Lower leg skin (tissue), 4 donors: ENCODE measurements around the gene ELMO3. TPM values are rescaled to one million over a fixed set of nuclear protein-coding genes. Genes with fewer than 3 reads are reported as not detected.

ENCODE experiments used
- DNase-seq, 2 donors: peaks; one replicate each; pipeline ENCODE4 v3.0.0-alpha.2; 2019; ENCODE audit warnings: low spot score in 2 of 2
- H3K4me3 ChIP-seq: fragments of 200-600 bp; sonication (generic); 2 replicates; pipeline ENCODE4 v1.5.1; 2017; ENCODE audit warnings: mild to moderate bottlenecking, low read depth; ENCODE audit not compliant: poor library complexity, severe bottlenecking
- POLR2A ChIP-seq, 2 donors: fragments of 450-650 bp; IDR thresholded peaks; one replicate each; pipeline ENCODE4 v1.6.1; 2016 to 2017; ENCODE audit warnings: antibody characterized with exemption in 2 of 2, mild to moderate bottlenecking in 1 of 2, moderate library complexity in 1 of 2
- whole genome bisulfite sequencing, 2 donors: methylation state at CpG; one replicate each; pipeline ENCODE4 v1.1.5; 2018; 5-methylcytosine and 5-hydroxymethylcytosine counted together
- intact Hi-C: fragments of 100-400 bp; cut with DNase I; formaldehyde crosslinking; loops from one replicate; pipeline ENCODE4 v1.15.0; 2023; ENCODE audit warnings: low total_unique reads
- total RNA-seq, 4 donors: library from RNA; depleted of rRNA; stranded (reverse); fragments of >200 nt; gene quantifications; one replicate each; pipeline ENCODE4 v1.1.0, GENCODE V29; 2016
- TF ChIP-seq, protein P1 (sequence below), 3 donors: fragments of 450-650 bp; IDR thresholded peaks; one replicate each; pipeline ENCODE4 v1.5.1; 2016; ENCODE audit warnings: antibody characterized with exemption in 3 of 3, mild to moderate bottlenecking in 3 of 3, moderate library complexity in 2 of 3

ELMO3 gene
- total RNA-seq, 4 donors from 2014 or later = 37.2 to 62.2 (median 51.6) TPM

DNA sequence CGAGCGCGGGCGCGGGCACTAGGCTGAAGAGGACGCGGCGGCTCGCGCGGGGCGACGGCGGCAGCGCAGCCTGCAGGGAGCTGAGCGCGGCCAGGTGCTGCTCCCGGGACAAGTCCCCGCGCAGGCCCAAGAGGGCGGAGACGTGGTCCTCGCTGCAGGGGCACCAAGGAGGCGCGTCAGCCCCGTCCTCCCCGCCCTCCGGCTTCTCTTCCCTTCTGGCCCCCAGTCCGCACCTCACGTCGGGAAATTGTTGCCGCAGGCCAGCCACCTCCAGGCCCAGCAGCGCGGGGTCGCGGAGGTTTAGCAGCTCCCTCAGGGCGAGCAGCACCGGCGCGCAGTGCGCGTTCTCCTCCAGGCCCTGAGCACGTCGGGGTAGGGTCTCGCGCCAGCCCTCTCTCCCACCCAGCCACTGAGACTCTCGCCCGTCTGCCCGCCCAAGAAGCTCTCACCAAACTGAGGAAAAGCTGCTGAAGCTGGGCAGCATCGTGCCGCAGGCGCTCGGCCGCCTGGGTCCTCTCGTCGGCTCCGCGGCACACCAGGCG, 14.4 kb upstream of the ELMO3 start:
- 4 to 7% methylated on average over 24 to 30 of the region's 59 CpGs for WGBS, 2 donors
- H3K4me3 ChIP-seq = peak overlapping the region; percentile 49
- TF ChIP-seq POLR2A (IDR thresholded peaks at IDR 0.05) = no peak
- TF ChIP-seq, protein P1, sequence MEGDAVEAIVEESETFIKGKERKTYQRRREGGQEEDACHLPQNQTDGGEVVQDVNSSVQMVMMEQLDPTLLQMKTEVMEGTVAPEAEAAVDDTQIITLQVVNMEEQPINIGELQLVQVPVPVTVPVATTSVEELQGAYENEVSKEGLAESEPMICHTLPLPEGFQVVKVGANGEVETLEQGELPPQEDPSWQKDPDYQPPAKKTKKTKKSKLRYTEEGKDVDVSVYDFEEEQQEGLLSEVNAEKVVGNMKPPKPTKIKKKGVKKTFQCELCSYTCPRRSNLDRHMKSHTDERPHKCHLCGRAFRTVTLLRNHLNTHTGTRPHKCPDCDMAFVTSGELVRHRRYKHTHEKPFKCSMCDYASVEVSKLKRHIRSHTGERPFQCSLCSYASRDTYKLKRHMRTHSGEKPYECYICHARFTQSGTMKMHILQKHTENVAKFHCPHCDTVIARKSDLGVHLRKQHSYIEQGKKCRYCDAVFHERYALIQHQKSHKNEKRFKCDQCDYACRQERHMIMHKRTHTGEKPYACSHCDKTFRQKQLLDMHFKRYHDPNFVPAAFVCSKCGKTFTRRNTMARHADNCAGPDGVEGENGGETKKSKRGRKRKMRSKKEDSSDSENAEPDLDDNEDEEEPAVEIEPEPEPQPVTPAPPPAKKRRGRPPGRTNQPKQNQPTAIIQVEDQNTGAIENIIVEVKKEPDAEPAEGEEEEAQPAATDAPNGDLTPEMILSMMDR (IDR thresholded peaks at IDR 0.05) = no peak
- intact Hi-C loops = no loop called here
- DNase-seq = no peak

- no peak overlapping the region for H3K4me3 ChIP-seq
- intact Hi-C loops = no loop called here
- WGBS, 2 donors = 12 to 14% methylated on average over 35 to 41 of the region's 43 CpGs
- peak; percentile 83 to 98 for DNase-seq
- no peak for TF ChIP-seq POLR2A (IDR thresholded peaks at IDR 0.05)
- TF ChIP-seq, protein P1 (IDR thresholded peaks at IDR 0.05) = peak in 1 of 3 donors; percentile 74
Measured at GRCh38 chr16:67184995-67185650, 13.8 kb upstream of the ELMO3 start.

DNA sequence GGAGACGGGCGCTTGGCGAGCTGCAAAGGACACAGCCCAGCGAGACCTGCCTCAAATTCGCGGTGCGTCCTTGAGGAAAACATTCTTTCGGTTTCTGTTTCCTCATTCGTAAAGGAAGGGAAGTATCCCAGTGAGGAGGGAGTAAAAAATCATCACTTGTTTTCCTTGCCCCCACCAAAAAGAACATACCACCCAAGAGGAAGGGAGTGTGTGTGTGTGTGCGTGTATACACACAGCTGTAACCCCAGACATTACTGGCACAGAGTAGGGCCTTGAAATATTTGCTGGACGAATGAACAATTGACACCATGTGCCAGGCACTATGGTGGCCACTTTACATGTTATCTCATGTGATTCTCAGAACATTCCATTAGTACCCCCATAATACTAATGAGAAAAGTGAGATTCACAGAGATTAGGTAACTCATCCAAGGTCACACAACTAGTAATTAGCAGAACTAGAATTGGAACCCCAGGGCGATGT, 13.2 kb upstream of the ELMO3 start:
- TF ChIP-seq, protein P1 (IDR thresholded peaks at IDR 0.05) = no peak
- no peak for TF ChIP-seq POLR2A (IDR thresholded peaks at IDR 0.05)
- H3K4me3 ChIP-seq = no peak overlapping the region
- WGBS, 2 donors = 8 to 11% methylated on average over 12 of the region's 12 CpGs
- no peak for DNase-seq
- intact Hi-C loops = no loop called here

DNA sequence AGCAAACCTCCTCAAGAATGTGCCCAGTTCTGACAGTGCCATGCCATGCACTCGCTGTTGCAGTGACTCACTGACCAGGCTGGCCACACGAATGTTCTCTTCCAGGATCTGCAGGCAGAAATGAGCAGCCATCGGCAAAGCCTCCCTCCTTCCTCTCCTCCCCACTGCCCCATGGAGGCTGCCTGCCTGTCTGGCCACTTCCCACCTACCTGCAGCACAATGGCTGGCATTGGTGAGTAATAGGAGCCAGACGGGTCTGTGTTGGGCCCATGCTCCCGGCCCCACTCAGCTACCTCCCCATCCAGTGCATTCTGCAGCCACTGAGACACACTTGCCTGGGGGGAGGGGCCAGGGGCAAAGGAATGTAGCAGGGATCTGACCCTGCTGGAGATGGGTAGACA, 12.4 kb upstream of the ELMO3 start:
- intact Hi-C loops = no loop called here
- DNase-seq = no peak
- WGBS, 2 donors = 58 to 77% methylated on average over 5 of the region's 5 CpGs

DNA sequence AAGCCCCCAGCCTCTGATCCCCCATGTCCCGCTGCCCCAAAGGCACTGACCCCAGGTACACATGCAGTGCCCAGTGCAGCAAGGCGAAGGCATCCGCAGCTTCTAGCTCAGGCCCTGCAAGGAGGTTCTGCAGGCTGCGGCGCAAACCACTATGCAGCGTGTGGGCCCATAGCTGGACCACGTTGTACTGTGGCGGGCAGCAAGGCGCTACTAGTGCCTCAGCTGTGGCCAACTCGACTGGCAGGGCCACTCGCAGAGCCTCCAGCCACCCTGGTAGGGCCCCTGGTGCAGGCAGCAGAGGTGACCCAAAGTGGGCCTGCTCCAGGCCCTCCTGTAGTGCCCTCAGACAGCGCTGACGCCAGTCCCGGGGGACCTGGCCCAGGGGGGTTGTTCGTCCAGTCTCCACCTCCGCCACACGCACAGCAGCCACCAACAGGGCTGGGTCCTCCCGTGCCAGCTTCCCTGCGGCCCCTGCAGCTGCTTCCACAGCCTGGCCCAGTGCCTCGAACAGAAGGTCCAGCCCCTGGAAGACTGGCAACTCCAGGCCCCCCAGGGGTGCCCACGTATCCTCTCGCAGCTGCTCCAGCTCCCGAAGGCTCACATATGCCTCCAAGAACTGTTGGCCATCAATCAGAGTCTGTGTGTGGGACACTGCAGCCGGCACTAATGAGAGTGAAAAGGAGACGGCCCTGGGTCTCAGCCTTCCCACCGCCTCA, 11.6 kb upstream of the ELMO3 start:
- H3K4me3 ChIP-seq = no peak overlapping the region
- TF ChIP-seq, protein P1 (IDR thresholded peaks at IDR 0.05) = no peak
- TF ChIP-seq POLR2A (IDR thresholded peaks at IDR 0.05) = no peak
- WGBS, 2 donors = 85 to 88% methylated on average over 18 to 26 of the region's 26 CpGs
- intact Hi-C loops = no loop called here
- no peak for DNase-seq

More for the DNA sequence above, 12.4 kb upstream of the ELMO3 start:
- no peak overlapping the region for H3K4me3 ChIP-seq
- TF ChIP-seq, protein P1 (IDR thresholded peaks at IDR 0.05) = no peak
- TF ChIP-seq POLR2A (IDR thresholded peaks at IDR 0.05) = no peak
